ENCODE data around the gene PHYHIPL.

The PHYHIPL gene

GRCh38 chr10:59285073-59285472, 108.6 kb downstream of the PHYHIPL start:
- Histone ChIP-seq H3K36me3 (no peaks in the 10 kb centered on the region), H3K27me3 (no peaks in the 10 kb centered on the region), H3K4me1 (no peaks in the 10 kb centered on the region), H3K27ac (no peak overlapping the region), H4K20me1 (no peaks in the 10 kb centered on the region), H3K4me3 (no peak overlapping the region), H3K4me2 (no peak overlapping the region), H3K9me3 (no peaks in the 10 kb centered on the region), H3K9ac (no peak overlapping the region)
- TF ChIP-seq Cebpa-rat (IDR thresholded peaks at IDR 0.05) = no peak

GRCh38 chr10:59285848-59286247, 109.4 kb downstream of the PHYHIPL start:
- Histone ChIP-seq H3K4me3 (no peak overlapping the region), H3K27me3 (no peaks in the 10 kb centered on the region), H3K27ac (no peak overlapping the region), H4K20me1 (no peaks in the 10 kb centered on the region), H3K9me3 (no peaks in the 10 kb centered on the region), H3K4me1 (no peaks in the 10 kb centered on the region), H3K36me3 (no peaks in the 10 kb centered on the region), H3K9ac (no peak overlapping the region), H3K4me2 (no peak overlapping the region)
- no peak for TF ChIP-seq Cebpa-rat (IDR thresholded peaks at IDR 0.05)

- H3K4me3 ChIP-seq = no peak overlapping the region
- no peak for TF ChIP-seq Cebpa-rat (IDR thresholded peaks at IDR 0.05)
- no peak overlapping the region for H3K9ac ChIP-seq
- no peaks in the 10 kb centered on the region for H3K27me3 ChIP-seq
- H3K4me1 ChIP-seq = no peaks in the 10 kb centered on the region
- H3K4me2 ChIP-seq = no peak overlapping the region
- H4K20me1 ChIP-seq = no peaks in the 10 kb centered on the region
- H3K27ac ChIP-seq = no peak overlapping the region
- H3K36me3 ChIP-seq = no peaks in the 10 kb centered on the region
- no peaks in the 10 kb centered on the region for H3K9me3 ChIP-seq
These were observed 111.3 kb downstream of the PHYHIPL start for GRCh38 chr10:59287587-59288255.

GRCh38 chr10:59289853-59290252, 113.4 kb downstream of the PHYHIPL start:
- Histone ChIP-seq H4K20me1 (no peaks in the 10 kb centered on the region), H3K27me3 (no peaks in the 10 kb centered on the region), H3K27ac (no peak overlapping the region), H3K36me3 (no peaks in the 10 kb centered on the region), H3K4me3 (no peak overlapping the region), H3K9me3 (no peaks in the 10 kb centered on the region), H3K4me1 (no peaks in the 10 kb centered on the region), H3K9ac (no peak overlapping the region), H3K4me2 (no peak overlapping the region)
- no peak for TF ChIP-seq Cebpa-rat (IDR thresholded peaks at IDR 0.05)

DNA sequence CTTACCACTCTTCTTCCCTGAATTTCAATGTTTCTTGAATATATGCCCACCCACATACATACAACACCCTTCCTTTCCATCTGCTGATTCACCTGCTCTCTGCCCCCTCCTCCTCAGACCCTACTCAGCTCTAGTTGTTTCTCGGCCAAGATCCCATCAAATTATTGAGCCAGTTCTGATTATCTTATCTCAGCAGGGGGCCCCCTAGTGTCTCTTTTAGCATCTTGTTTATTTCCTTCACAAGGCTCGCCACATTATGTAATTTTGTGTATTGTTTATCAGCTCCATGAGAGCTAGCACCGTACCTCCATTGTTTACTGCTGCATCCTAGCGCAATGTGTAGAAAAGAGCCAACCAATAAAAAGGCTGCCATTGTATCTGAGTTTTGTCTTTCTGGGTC, 114.0 kb downstream of the PHYHIPL start:
- Histone ChIP-seq H3K27ac (no peak overlapping the region), H3K4me3 (no peak overlapping the region), H3K4me1 (no peaks in the 10 kb centered on the region), H3K4me2 (no peak overlapping the region), H3K27me3 (no peaks in the 10 kb centered on the region), H4K20me1 (no peaks in the 10 kb centered on the region), H3K36me3 (no peaks in the 10 kb centered on the region), H3K9me3 (no peaks in the 10 kb centered on the region), H3K9ac (no peak overlapping the region)
- TF ChIP-seq Cebpa-rat (IDR thresholded peaks at IDR 0.05) = no peak

Data from BLaER1 (cell line).